Measurements from ENCODE around the gene SOX14. TPM values are rescaled to one million over a fixed set of nuclear protein-coding genes. Genes with fewer than 3 reads are reported as not detected.

Gene SOX14
- total and polyA plus RNA-seq, 4 donors: 0.30 to 2.7 (median 0.65) TPM

Other genes starting within 250 kb of the SOX14 start
- under 1 TPM in 1 of 2 donors, not detected in 1; 0.20 TPM for gene CLDN18, start 245.8 kb downstream of the SOX14 start, total RNA-seq
- gene CLDN18, start 245.8 kb downstream of the SOX14 start, polyA plus RNA-seq (ENCODE audit: insufficient read length in 2 of 2): 1 to 10 TPM in 1 of 2 donors, under 1 TPM in 1; 0.44 to 1.3 TPM